GM19239 (cell line): Measurements from ENCODE around the gene DLL4.

Experiments used
- DNase-seq: peaks from one replicate; pipeline ENCODE4 v3.0.0; 2011; ENCODE audit warnings: low spot score; ENCODE audit not compliant: insufficient read length
- FAIRE-seq: peaks from 2 replicates; lab custom pipeline; 2011; peaks lifted over from hg19 to GRCh38; lab: Jason Lieb, UNC

DLL4 gene

GRCh38 chr15:40982855-40983254 lies 53.7 kb downstream of the DLL4 start:
- no peak for FAIRE-seq
- no peak for DNase-seq

- no peak for FAIRE-seq
Observed at GRCh38 chr15:40984406-40984805, 55.3 kb downstream of the DLL4 start.

GRCh38 chr15:40984964-40985363 lies 55.8 kb downstream of the DLL4 start:
- no peak for DNase-seq
- FAIRE-seq: no peak

More at GRCh38 chr15:40984406-40984805, 55.3 kb downstream of the DLL4 start:
- no peak for DNase-seq

- FAIRE-seq (no peak), DNase-seq (no peak)
Observed at GRCh38 chr15:40985541-40986330, 56.6 kb downstream of the DLL4 start.

GRCh38 chr15:40986820-40987219 lies 57.7 kb downstream of the DLL4 start:
- DNase-seq (no peak), FAIRE-seq (no peak)

- FAIRE-seq (no peak), DNase-seq (no peak)
Observed at GRCh38 chr15:40988156-40988555, 59.0 kb downstream of the DLL4 start.
